Activated naive CD4-positive, alpha-beta T cell treated with anti-CD3 and anti-CD28 coated beads, Interleukin-2, amount 50 U/mL, for 72 hours (primary cell): ENCODE data around the gene CEPT1. TPM values are rescaled to one million over a fixed set of nuclear protein-coding genes. Genes with fewer than 3 reads are reported as not detected.

Source experiments
- ATAC-seq, 2 donors: fragments of 150-1000 bp; cut with Tn5 transposase; 2 replicates each; pipeline ENCODE4 v1.10.0; 2021; ENCODE audit warnings: mild to moderate bottlenecking in 2 of 2, moderate library complexity in 2 of 2
- DNase-seq, 2 donors: peaks; one replicate each; pipeline ENCODE4 v3.0.0; 2021 to 2022; ENCODE audit warnings: low spot score in 2 of 2
- H3K27ac Mint-ChIP-seq, 2 donors: one replicate each; pipeline ENCODE4 v1.8.0; 2022; ENCODE audit warnings: mild to moderate bottlenecking in 2 of 2, mixed read lengths in 2 of 2
- H3K36me3 Mint-ChIP-seq, 2 donors: one replicate each; pipeline ENCODE4 v1.8.0; 2022; ENCODE audit warnings: mixed read lengths in 2 of 2
- H3K9me3 Mint-ChIP-seq, 2 donors: one replicate each; pipeline ENCODE4 v1.8.0; 2022; ENCODE audit warnings: mixed read lengths in 2 of 2
- total RNA-seq, 2 donors: library from RNA; stranded (reverse); gene quantifications; one replicate each; pipeline ENCODE4 v1.2.3, GENCODE V29; 2022

CEPT1 gene
- total RNA-seq, 2 donors from 2014 or later: 22.9 to 41.6 TPM

DNA sequence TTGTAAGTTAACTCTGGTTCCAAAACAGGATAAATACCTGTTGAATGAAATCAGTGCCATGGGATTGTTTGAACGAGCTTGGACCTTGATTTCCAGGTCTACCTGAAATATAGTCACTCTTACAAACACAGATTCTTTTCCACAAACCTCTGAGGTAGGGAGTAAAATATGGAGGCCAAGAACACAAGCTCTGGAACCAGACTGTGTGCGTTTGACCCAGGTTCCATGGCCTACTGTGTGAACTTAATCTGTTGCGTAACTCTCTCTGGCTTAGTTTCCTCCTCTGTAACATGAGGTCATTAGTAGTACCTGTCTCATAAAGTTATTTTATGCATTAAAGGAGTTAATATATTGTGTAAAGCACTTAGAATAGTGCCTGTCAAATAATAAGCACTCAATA lies 35.3 kb downstream of the CEPT1 start:
- Mint-ChIP-seq H3K27ac (no peak overlapping the region), H3K36me3 (peaks cover 6 to 47% of the 10 kb centered on the region in 2 donors), H3K9me3 (no peaks in the 10 kb centered on the region)
- DNase-seq (no peak), ATAC-seq (no peak)

GRCh38 chr1:111176678-111177077 lies 36.7 kb downstream of the CEPT1 start:
- DNase-seq: no peak
- peaks cover 6 to 56% of the 10 kb centered on the region in 2 donors for H3K36me3 Mint-ChIP-seq
- ATAC-seq: no peak
- no peak overlapping the region for H3K27ac Mint-ChIP-seq
- no peaks in the 10 kb centered on the region for H3K9me3 Mint-ChIP-seq

- no peaks in the 10 kb centered on the region for H3K9me3 Mint-ChIP-seq
- peaks cover 15 to 57% of the 10 kb centered on the region in 2 donors for H3K36me3 Mint-ChIP-seq
- ATAC-seq (peak; percentile 45 to 67), DNase-seq (no peak)
- peak overlapping the region; percentile 57 to 72 for H3K27ac Mint-ChIP-seq
These were observed 40.0 kb downstream of the CEPT1 start for GRCh38 chr1:111179968-111180533.

DNA sequence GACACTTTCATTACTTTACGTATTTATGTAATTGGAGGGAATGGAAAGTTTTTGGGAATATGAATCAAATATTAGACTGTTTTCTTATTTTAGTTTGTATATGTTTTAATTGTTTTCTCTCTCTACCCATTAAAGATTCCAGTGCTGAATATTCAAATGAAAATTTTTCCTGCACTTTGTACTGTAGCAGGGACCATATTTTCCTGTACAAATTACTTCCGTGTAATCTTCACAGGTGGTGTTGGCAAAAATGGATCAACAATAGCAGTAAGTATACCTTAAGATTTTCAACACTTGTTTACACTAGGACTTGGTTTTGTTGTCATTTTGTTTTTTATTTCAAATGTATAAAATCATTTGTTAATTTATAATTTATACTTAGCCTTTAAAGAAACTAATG lies 42.0 kb downstream of the CEPT1 start:
- peak overlapping the region; percentile 30 to 80 for H3K27ac Mint-ChIP-seq
- ATAC-seq (no peak), DNase-seq (no peak)
- H3K9me3 Mint-ChIP-seq: no peaks in the 10 kb centered on the region
- peaks cover 18 to 56% of the 10 kb centered on the region in 2 donors for H3K36me3 Mint-ChIP-seq

GRCh38 chr1:111183308-111184069 lies 43.5 kb downstream of the CEPT1 start:
- H3K27ac Mint-ChIP-seq: peak overlapping the region in 1 of 2 donors; percentile 80
- ATAC-seq (peak in 1 of 2 donors; percentile 19), DNase-seq (no peak)
- no peaks in the 10 kb centered on the region for H3K9me3 Mint-ChIP-seq
- peaks cover 23 to 71% of the 10 kb centered on the region in 2 donors for H3K36me3 Mint-ChIP-seq

- H3K27ac Mint-ChIP-seq: no peak overlapping the region
- ATAC-seq: no peak
- DNase-seq: no peak
- H3K36me3 Mint-ChIP-seq: peaks cover 35 to 77% of the 10 kb centered on the region in 2 donors
- H3K9me3 Mint-ChIP-seq: no peaks in the 10 kb centered on the region
These were observed 44.6 kb downstream of the CEPT1 start for GRCh38 chr1:111184663-111185062.

GRCh38 chr1:111190931-111191451 lies 51.0 kb downstream of the CEPT1 start:
- ATAC-seq: no peak
- Mint-ChIP-seq H3K9me3 (no peaks in the 10 kb centered on the region), H3K27ac (peak overlapping the region in 1 of 2 donors; percentile 98), H3K36me3 (peaks cover 73 to 98% of the 10 kb centered on the region in 2 donors)
- DNase-seq: no peak

DNA sequence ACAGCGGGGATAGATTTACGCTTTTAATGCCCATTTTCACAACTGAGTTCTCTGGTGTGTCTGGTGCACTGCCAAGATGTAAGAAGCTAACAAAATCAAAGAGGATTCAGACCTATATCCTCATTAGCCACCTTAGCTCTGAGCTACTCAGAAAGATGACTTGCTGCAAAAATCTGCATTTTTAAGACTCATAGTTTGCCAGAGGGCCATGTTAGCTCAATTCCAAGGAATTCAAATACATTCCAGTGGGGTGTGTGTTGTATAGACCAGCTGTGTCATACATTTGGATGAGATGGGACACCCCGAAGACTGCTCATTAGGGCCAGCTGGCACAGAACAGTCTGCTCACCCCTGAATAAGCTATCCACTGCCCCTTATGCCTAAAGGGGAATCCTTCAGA lies 51.5 kb downstream of the CEPT1 start:
- no peak for DNase-seq
- no peaks in the 10 kb centered on the region for H3K9me3 Mint-ChIP-seq
- H3K27ac Mint-ChIP-seq: peak overlapping the region; percentile 94 to 98
- peaks cover 78 to 100% of the 10 kb centered on the region in 2 donors for H3K36me3 Mint-ChIP-seq
- ATAC-seq: no peak

- Mint-ChIP-seq H3K9me3 (no peaks in the 10 kb centered on the region), H3K36me3 (peaks cover 84 to 100% of the 10 kb centered on the region in 2 donors), H3K27ac (peak overlapping the region; percentile 94 to 98)
- no peak for DNase-seq
- ATAC-seq: no peak
These were observed 52.1 kb downstream of the CEPT1 start for GRCh38 chr1:111192074-111192473.

DNA sequence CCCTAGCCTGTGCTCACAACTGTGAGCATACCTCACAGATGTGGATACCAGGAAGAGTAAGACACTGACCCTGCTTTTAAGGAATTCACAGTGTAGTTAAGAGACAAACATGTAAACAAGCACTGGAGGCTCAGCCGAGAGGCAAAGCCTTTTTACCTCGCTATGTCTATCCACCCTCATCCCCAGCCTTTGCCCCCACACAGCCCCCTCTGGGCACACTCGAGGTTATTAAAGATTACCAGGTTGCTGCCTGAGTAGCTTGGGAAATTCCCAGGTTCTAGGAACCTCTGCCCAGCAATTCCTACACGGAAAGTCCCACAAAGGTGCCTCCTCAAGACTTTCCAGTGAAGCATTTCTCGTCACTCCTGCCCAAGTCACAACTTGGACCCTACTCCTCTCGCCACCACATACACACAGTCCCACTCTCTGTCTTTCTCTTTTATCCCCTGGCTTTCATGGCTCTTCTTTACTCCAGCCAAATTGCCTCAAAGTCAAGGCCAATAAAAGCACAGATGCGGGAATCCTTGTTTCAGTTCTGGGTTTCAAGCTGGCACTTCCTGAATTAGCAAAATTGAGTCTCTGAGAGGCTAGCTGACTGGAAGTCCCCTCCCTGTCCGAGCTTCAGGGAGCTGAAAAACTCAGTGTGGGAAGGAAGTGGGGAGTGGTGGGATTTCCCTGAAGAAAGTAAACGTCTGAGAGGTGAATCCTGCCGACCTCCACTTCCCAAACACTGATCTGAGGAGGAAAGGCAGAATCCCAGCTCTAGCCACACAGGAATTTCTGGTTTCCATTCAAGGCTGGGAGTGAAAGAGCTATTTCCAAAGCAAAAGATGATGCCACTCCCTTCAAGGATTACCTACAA lies 52.9 kb downstream of the CEPT1 start:
- DNase-seq: no peak
- H3K9me3 Mint-ChIP-seq: no peaks in the 10 kb centered on the region
- peak in 1 of 2 donors; percentile 43 for ATAC-seq
- H3K27ac Mint-ChIP-seq: peak overlapping the region; percentile 94 to 98
- H3K36me3 Mint-ChIP-seq: peaks cover 92 to 100% of the 10 kb centered on the region in 2 donors

DNA sequence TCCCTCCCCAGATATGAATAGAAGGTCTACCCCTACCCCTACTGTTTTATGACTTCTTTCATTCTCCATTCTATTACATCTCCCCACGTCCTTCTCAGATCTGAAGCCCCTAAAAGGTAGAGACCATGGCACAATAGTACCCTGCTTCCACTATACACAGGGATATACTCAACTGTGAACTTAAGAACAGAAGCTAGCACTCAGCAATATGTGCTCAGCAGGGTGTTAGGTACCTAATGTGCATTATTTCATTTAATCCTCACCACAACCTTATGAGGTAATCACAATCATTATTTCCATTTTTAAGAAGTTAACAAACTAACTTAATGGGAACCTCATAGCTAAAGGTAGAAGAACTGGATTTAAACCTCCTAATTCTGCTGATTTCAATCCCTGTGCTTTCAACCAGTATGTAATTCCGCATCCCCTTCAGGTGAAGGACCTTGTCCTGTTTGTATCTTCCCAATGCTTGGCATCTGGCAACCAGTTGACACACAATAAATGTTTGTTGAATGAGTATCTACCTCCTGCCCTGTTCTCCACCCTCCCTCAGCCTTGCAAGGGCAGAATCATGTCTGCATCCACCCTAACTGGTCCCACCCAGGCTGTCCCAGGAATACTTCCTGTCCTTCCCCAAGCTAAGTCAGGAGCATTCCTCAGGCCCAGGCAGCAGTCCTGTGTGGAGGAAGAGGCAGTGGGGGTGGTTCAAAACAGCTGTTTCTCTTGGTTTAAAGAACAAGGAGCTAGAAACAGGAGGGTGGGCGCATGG lies 53.9 kb downstream of the CEPT1 start:
- peak in 1 of 2 donors; percentile 31 for ATAC-seq
- H3K9me3 Mint-ChIP-seq: no peaks in the 10 kb centered on the region
- peaks cover 93 to 100% of the 10 kb centered on the region in 2 donors for H3K36me3 Mint-ChIP-seq
- peak overlapping the region; percentile 94 to 98 for H3K27ac Mint-ChIP-seq
- DNase-seq: no peak

DNA sequence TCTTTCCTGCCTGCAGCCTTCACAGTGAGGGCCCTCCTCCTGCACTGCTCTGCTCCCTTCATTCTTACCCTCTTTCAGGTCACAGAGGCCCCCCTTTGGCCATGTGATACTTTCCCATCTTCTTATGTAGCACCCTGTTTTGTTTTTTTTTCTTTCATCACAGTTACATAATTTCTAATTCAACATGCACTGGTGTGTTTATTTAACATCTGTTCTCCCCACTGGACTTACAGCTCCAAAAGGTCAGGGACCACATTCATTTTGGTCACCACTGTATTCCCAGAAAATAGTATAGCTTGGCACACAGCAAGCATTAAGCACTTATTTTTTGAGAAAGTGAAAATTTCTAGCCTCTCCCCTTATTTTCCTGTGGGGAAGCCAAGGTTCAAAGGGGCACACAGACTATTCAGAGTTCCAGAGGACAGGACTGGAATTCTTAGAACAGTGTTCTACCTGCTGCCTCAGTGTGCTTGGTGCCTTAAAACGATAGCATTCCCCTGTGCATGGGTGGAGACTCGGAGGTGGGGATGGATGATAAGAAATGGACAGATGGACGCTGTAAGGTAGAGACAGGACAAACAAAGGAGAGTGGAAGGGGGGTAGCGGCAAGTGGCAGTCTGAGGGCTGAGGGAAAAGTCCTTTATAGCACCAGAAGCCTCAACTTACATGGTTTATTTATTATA lies 55.1 kb downstream of the CEPT1 start:
- Mint-ChIP-seq H3K9me3 (no peaks in the 10 kb centered on the region), H3K36me3 (peaks cover 94 to 100% of the 10 kb centered on the region in 2 donors), H3K27ac (peak overlapping the region; percentile 85 to 98)
- ATAC-seq (no peak), DNase-seq (no peak)

- no peak for ATAC-seq
- H3K9me3 Mint-ChIP-seq: no peaks in the 10 kb centered on the region
- H3K36me3 Mint-ChIP-seq: peaks cover 96 to 100% of the 10 kb centered on the region in 2 donors
- H3K27ac Mint-ChIP-seq: peak overlapping the region; percentile 98
- no peak for DNase-seq
These were observed 56.2 kb downstream of the CEPT1 start for GRCh38 chr1:111196213-111196612.

- no peak for DNase-seq
- peak; percentile 26 to 31 for ATAC-seq
- peak overlapping the region; percentile 98 for H3K27ac Mint-ChIP-seq
- no peaks in the 10 kb centered on the region for H3K9me3 Mint-ChIP-seq
- H3K36me3 Mint-ChIP-seq: peaks cover 85% of the 10 kb centered on the region in 2 donors
These were observed 57.7 kb downstream of the CEPT1 start for GRCh38 chr1:111197598-111198284.

GRCh38 chr1:111198836-111199235 lies 58.8 kb downstream of the CEPT1 start:
- no peaks in the 10 kb centered on the region for H3K9me3 Mint-ChIP-seq
- ATAC-seq (no peak), DNase-seq (no peak)
- peaks cover 74 to 78% of the 10 kb centered on the region in 2 donors for H3K36me3 Mint-ChIP-seq
- peak overlapping the region; percentile 98 for H3K27ac Mint-ChIP-seq
